Lower leg skin (tissue), 4 donors: ENCODE measurements around the gene SGCA. TPM values are rescaled to one million over a fixed set of nuclear protein-coding genes. Genes with fewer than 3 reads are reported as not detected.

Experiments
- DNase-seq, 2 donors: peaks; one replicate each; pipeline ENCODE4 v3.0.0-alpha.2; 2019; ENCODE audit warnings: low spot score in 2 of 2
- H3K4me3 ChIP-seq: fragments of 200-600 bp; sonication (generic); 2 replicates; pipeline ENCODE4 v1.5.1; 2017; ENCODE audit warnings: mild to moderate bottlenecking, low read depth; ENCODE audit not compliant: poor library complexity, severe bottlenecking
- POLR2A ChIP-seq, 2 donors: fragments of 450-650 bp; IDR thresholded peaks; one replicate each; pipeline ENCODE4 v1.6.1; 2016 to 2017; ENCODE audit warnings: antibody characterized with exemption in 2 of 2, mild to moderate bottlenecking in 1 of 2, moderate library complexity in 1 of 2
- whole genome bisulfite sequencing, 2 donors: methylation state at CpG; one replicate each; pipeline ENCODE4 v1.1.5; 2018; 5-methylcytosine and 5-hydroxymethylcytosine counted together
- intact Hi-C: fragments of 100-400 bp; cut with DNase I; formaldehyde crosslinking; loops from one replicate; pipeline ENCODE4 v1.15.0; 2023; ENCODE audit warnings: low total_unique reads
- total RNA-seq, 4 donors: library from RNA; depleted of rRNA; stranded (reverse); fragments of >200 nt; gene quantifications; one replicate each; pipeline ENCODE4 v1.1.0, GENCODE V29; 2016
- TF ChIP-seq, protein P1 (sequence below), 3 donors: fragments of 450-650 bp; IDR thresholded peaks; one replicate each; pipeline ENCODE4 v1.5.1; 2016; ENCODE audit warnings: antibody characterized with exemption in 3 of 3, mild to moderate bottlenecking in 3 of 3, moderate library complexity in 2 of 3

Gene SGCA
- total RNA-seq, 4 donors from 2014 or later, result 1.0 to 9.9 (median 5.6) TPM

DNA sequence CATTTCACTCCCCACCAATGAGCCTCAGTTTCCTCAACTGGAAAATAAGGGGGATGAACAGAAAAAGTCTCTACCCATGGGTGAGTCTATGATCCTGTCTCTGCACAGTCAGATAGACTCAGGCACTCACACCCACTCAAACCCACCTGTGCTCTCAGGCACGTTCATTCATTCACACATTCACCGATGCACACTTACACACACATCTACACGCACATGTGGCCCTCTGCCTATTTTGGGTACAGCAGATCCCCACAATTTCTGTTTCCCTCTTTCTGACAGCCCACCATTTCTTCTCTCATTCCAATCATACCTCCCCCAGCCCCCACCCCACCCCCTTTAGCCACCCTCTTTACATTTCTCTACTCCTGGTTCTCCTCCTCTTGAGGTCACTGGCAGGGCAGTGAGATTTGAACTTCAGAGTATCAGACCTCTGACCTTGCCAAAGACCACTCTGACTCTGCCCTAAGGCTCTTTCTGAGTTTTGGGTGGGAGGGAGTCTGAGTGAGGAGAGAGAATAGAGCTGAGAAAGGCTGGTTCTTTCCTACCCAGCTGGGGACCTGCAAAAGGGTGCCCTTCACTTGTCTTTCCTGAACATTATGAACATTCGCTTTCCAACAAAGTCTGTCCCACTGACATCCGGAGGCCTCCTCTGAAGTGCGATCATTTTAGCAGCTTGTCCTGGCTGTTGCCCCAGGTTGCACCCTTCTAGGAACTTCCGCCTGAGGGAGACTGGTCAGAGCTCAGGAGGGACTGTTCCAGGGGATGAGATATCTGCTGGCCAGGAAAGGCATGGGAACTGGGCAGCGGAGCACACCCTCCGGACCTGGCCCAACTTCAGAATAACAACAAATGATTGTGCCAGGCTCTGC, 45.7 kb downstream of the SGCA start:
- DNase-seq, result no peak
- TF ChIP-seq POLR2A (IDR thresholded peaks at IDR 0.05), result no peak
- TF ChIP-seq, protein P1, sequence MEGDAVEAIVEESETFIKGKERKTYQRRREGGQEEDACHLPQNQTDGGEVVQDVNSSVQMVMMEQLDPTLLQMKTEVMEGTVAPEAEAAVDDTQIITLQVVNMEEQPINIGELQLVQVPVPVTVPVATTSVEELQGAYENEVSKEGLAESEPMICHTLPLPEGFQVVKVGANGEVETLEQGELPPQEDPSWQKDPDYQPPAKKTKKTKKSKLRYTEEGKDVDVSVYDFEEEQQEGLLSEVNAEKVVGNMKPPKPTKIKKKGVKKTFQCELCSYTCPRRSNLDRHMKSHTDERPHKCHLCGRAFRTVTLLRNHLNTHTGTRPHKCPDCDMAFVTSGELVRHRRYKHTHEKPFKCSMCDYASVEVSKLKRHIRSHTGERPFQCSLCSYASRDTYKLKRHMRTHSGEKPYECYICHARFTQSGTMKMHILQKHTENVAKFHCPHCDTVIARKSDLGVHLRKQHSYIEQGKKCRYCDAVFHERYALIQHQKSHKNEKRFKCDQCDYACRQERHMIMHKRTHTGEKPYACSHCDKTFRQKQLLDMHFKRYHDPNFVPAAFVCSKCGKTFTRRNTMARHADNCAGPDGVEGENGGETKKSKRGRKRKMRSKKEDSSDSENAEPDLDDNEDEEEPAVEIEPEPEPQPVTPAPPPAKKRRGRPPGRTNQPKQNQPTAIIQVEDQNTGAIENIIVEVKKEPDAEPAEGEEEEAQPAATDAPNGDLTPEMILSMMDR (IDR thresholded peaks at IDR 0.05), result no peak
- H3K4me3 ChIP-seq, result no peak overlapping the region
- WGBS, 2 donors, result 60 to 71% methylated on average over 9 of the region's 9 CpGs
- intact Hi-C loops, result loop anchor here (5.0 kb wide), 1 partner anchor 81 kb away; no protein-coding TSS in a partner anchor

DNA sequence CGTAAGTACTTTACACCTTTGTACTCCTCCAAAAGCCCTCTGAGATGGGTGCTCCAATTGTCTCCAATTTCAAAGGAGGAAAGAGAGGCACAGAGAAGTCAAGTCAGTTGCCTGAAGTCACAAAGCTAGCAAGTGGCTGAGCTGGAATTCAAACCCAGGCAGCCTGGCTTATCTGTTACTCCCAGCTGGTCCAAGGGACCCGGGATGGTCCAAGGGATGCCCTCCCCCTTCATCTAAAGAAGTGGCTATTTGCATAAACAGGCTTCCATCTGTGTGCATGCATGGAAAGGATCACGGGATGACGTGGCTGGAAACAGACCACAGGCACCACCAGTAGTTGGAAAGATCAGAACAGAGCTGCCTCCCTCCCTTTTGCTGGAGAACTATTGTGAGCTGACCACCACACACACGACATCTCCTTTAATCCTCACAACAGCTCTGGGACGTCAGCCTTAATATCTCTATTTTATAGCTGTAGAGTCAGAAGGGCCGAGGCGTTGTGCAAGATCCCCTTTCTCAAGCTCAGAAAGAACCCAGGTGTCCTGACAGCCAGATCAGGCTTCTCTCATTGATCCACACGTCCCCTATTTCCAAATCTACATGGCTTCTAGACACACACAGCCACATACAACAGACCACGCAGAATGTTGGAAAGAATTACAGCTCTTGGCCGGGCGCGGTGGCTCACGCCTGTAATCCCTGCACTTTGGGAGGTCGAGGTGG, 46.5 kb downstream of the SGCA start:
- no peak for TF ChIP-seq POLR2A (IDR thresholded peaks at IDR 0.05)
- TF ChIP-seq, protein P1 (IDR thresholded peaks at IDR 0.05), result no peak
- 72 to 77% methylated on average over 15 of the region's 15 CpGs for whole genome bisulfite sequencing, 2 donors
- intact Hi-C loops, result loop anchor here (5.0 kb wide), 1 partner anchor 80 kb away; no protein-coding TSS in a partner anchor
- H3K4me3 ChIP-seq, result no peak overlapping the region
- DNase-seq, result peak in 1 of 2 donors; percentile 76

DNA sequence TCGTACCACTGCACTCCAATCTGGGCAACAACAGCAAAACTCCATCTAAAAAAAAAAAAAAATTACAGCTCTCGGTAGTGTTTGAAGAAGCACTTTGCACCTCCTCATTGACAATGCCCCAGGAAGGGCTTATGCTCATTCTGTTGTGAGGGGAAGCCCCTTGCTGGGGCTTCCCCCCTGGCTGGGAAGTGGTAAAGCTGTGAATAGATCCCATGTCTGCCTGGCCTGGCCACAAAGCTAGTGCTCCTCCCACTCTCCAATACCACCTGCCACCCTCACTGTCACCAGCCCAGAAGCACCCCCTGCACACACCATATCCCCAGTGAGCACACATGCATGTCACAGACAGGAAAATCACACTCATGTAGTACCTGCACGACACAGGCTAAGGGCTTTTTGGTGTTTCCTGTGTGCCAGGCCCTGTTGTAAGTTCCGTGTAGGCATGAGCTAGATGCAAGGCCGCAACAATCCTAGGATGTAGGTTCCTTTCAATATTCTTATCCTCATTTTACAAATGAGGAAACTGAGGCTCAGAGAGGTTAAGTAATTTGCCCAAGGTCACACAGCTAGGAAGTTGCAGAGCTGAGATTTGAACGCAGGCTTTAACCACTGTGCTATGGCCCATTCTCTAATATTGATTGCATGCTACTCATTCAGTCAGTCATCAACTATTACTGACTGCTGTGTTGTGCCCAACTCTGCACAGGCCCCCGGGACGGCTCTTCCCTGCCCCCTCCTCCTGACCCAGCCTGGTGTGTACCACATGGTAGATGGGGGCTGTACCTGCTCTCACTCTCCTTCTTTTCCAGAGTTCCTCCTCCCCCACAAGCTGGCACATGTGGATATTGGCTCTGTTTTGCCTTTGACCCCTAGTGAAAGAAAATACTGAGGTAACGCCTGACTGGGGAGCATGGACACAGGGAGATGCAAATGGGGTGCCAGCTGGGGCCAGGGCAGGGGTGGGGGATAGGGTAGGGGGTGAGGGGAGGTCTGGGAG, 47.5 kb downstream of the SGCA start:
- intact Hi-C loops, result loop anchor here (5.0 kb wide), 1 partner anchor 79 kb away; no protein-coding TSS in a partner anchor
- no peak overlapping the region for H3K4me3 ChIP-seq
- DNase-seq, result no peak
- TF ChIP-seq POLR2A (IDR thresholded peaks at IDR 0.05), result no peak
- TF ChIP-seq, protein P1 (IDR thresholded peaks at IDR 0.05), result no peak
- 75 to 84% methylated on average over 9 of the region's 9 CpGs for WGBS, 2 donors

DNA sequence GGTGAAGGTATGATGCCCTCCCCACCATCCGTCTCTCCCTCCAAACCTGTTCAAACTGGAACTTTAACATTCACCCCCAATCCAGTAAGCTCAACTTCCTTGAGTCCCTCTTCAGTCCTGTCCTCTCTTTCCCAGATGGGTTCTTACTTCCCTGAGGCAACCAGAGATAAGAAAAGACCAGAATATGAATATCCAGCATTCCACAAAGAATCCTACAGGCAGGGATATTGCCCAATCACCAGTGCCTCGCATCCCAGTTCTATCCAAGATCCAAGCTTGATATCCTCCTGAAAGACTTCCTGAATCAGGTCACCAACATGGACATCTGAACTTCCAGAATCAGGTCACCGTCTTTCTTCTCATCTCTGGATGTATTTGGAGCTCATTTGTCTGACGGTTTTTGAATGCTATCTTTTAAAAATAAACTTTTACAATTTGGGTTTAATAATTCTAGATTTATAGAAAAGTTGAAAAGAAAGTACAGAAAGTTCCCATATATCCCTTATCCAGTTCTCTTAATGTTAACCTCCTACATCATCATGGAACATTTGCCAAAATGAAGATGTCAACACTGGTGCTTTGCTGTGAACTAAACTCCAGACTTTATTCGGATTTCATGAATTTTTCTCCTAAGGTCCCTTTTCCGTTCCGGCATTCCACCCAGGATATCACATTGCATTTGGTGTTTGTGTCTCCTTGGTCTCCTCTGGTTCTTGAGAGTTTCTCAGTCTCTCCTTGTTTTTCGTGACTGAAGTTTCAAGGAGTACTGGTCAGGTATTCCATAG, 49.4 kb downstream of the SGCA start:
- DNase-seq, result peak in 1 of 2 donors; percentile 13
- H3K4me3 ChIP-seq, result no peak overlapping the region
- TF ChIP-seq, protein P1 (IDR thresholded peaks at IDR 0.05), result no peak
- TF ChIP-seq POLR2A (IDR thresholded peaks at IDR 0.05), result no peak
- intact Hi-C loops, result loop anchor here (5.0 kb wide), 1 partner anchor 77 kb away; no protein-coding TSS in a partner anchor
- 66% methylated on average over 8 of the region's 8 CpGs for WGBS, 2 donors
